K562 (cell line): ENCODE measurements around the gene ULBP1. TPM values are rescaled to one million over a fixed set of nuclear protein-coding genes. Genes with fewer than 3 reads are reported as not detected.
A peak's percentile ranks its signal among the peaks of the same experiment; 100 is the strongest.

Source experiments
- ARID1B ChIP-seq: fragments of 450-650 bp; IDR thresholded peaks from 2 replicates; pipeline ENCODE4 v1.6.1; 2016; ENCODE audit warnings: antibody characterized with exemption, mild to moderate bottlenecking, inconsistent platforms
- CCNT2 ChIP-seq: IDR thresholded peaks from 2 replicates; pipeline ENCODE4 v1.6.1; 2011; ENCODE audit warnings: borderline replicate concordance, low read depth, mild to moderate bottlenecking, moderate library complexity, mixed read lengths, low read length; ENCODE audit not compliant: insufficient read length; ENCODE audit errors: extremely low read depth
- CXXC5 ChIP-seq: fragments of 250-450 bp; sonication (Bioruptor Pico); IDR thresholded peaks from 2 replicates; pipeline ENCODE4 v1.8.0; 2022; ENCODE audit warnings: inconsistent platforms, mild to moderate bottlenecking, moderate library complexity
- NFYB ChIP-seq: IDR thresholded peaks from 2 replicates; pipeline ENCODE4 v1.6.1; 2011; ENCODE audit warnings: mild to moderate bottlenecking, moderate library complexity; ENCODE audit not compliant: insufficient read length; ENCODE audit errors: extremely low read depth
- PHB ChIP-seq: fragments of 250-450 bp; sonication (Bioruptor Pico); IDR thresholded peaks from 2 replicates; pipeline ENCODE4 v1.5.0; 2021
- RBFOX2 ChIP-seq: fragments of 200-400 bp; formaldehyde crosslinking; IDR thresholded peaks from 2 replicates; pipeline ENCODE4 v1.6.1; 2017; ENCODE audit warnings: low read depth, mild to moderate bottlenecking, low read length, moderate library complexity
- SIN3B ChIP-seq: fragments of 450-650 bp; IDR thresholded peaks from 2 replicates; pipeline ENCODE4 v1.6.1; 2017; ENCODE audit warnings: low read depth, mild to moderate bottlenecking, moderate library complexity
- SMAD2 ChIP-seq: fragments of 150-350 bp; IDR thresholded peaks from 2 replicates; pipeline ENCODE4 v1.6.1; 2014; ENCODE audit warnings: low read depth, mild to moderate bottlenecking, low read length
- SREBF1 ChIP-seq: fragments of 150-350 bp; IDR thresholded peaks from 2 replicates; pipeline ENCODE4 v1.6.1; 2014; ENCODE audit warnings: antibody characterized with exemption, low read depth, low read length, borderline replicate concordance
- THRAP3 ChIP-seq: fragments of 450-650 bp; IDR thresholded peaks from 2 replicates; pipeline ENCODE4 v1.6.1; 2016; ENCODE audit warnings: mild to moderate bottlenecking, inconsistent platforms, borderline replicate concordance
- ZNF766 ChIP-seq: fragments of 200-800 bp; sonication (Bioruptor generic); conservative IDR thresholded peaks from 2 replicates; pipeline ENCODE4 v1.6.1; 2016; ENCODE audit warnings: missing genetic modification characterization, missing compliant biosample characterization
- polyA plus RNA-seq, 8 experiments: library from polyadenylated mRNA; depleted of rRNA in 4 of 8; stranded (reverse) in 5 of 8; unstranded in 3 of 8; fragments of >200 nt; fragmentation: Nextera tagmentation in 2 of 8; fragmentation: Illumina TruSeq in 1 of 8; extraction: Ambion mirVana in 2 of 8; extraction: Trizol in 1 of 8; gene quantifications; 2 replicates each; pipeline versions ENCODE4 v1.2.1 to v1.2.3, GENCODE V29; 2011 to 2014; ENCODE audit warnings: inconsistent platforms in 1 of 8, missing spikeins in 1 of 8
- total RNA-seq, 7 experiments: library from RNA; depleted of rRNA in 6 of 7; stranded (reverse); fragments of >200 nt in 6 of 7; fragmentation: Illumina TruSeq in 2 of 7; extraction: Trizol in 2 of 7; gene quantifications; 2 replicates each; pipeline versions ENCODE4 v1.2.1 to v1.2.3, GENCODE V29; 2011 to 2021; ENCODE audit warnings: low replicate concordance in 1 of 7
- TF ChIP-seq, protein P1 (sequence below): fragments of 250-450 bp; sonication (Bioruptor Pico); IDR thresholded peaks from 2 replicates; pipeline ENCODE4 v1.4.0; 2020; ENCODE audit warnings: mild to moderate bottlenecking, moderate library complexity
- TF ChIP-seq, protein P2 (sequence below), 2 experiments: IDR thresholded peaks; 2 replicates each; pipeline ENCODE4 v1.6.1; 2011; ENCODE audit warnings: borderline replicate concordance in 1 of 2, control low read depth in 1 of 2, low read depth in 1 of 2, low read length in 1 of 2, mild to moderate bottlenecking in 1 of 2, mixed read lengths in 1 of 2, moderate library complexity in 1 of 2; ENCODE audit not compliant: insufficient read depth in 1 of 2, insufficient read length in 1 of 2, poor library complexity in 1 of 2, severe bottlenecking in 1 of 2; ENCODE audit errors: extremely low read depth in 1 of 2
- TF ChIP-seq, protein P3 (sequence below): fragments of 250-450 bp; sonication (Bioruptor Pico); IDR thresholded peaks from 2 replicates; pipeline ENCODE4 v1.4.0; 2020; ENCODE audit warnings: mild to moderate bottlenecking, moderate library complexity
- TF ChIP-seq, protein P4 (sequence below): sonication (generic); formaldehyde crosslinking; IDR thresholded peaks from 2 replicates; pipeline ENCODE4 v1.8.0; 2022; ENCODE audit warnings: mild to moderate bottlenecking, missing genetic modification reagents

The ULBP1 gene
- total and polyA plus RNA-seq, 9 of the 15 experiments (the other 6 are each of a cell fraction or from before 2014, with no cell fraction given), result 0.33 to 6.0 (median 2.5) TPM

DNA sequence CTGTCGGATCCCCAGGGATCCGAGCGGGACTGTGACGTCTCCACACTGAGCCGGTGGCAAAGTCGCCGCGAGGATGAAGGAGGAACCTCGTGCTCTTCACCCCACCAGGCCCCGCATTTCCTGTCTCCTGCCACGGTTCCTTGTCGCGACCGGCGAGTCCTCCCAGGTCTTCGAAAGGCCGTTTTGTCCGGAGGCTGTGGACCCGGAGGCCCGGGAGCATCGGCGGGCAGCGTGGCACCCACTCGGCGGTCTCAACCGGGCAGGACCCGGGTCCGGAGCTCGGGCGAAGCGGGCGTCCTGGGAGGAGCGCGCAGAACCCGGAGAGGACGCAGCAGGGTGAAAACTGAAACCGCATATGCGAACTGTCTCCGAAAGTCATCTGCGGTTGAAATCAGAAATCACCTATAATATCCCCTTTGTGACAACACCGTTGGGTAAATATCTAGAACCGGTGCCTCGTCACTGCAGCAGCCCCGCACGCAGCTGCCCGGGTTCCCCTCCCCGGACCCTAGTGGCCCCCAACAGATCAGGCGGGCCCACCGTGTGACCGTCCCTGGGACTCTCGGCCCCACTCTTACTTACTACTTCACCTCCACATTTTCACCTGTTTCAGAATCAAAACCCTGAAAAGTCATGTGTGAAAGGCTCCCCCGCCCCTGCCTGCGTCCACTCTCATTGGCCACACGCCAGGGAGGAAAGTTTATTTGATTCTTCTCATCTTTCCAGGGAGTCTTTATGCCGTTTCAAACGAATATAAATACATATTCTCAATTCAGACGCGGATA, 25.0 kb upstream of the ULBP1 start (continued):
- TF ChIP-seq, protein P1, sequence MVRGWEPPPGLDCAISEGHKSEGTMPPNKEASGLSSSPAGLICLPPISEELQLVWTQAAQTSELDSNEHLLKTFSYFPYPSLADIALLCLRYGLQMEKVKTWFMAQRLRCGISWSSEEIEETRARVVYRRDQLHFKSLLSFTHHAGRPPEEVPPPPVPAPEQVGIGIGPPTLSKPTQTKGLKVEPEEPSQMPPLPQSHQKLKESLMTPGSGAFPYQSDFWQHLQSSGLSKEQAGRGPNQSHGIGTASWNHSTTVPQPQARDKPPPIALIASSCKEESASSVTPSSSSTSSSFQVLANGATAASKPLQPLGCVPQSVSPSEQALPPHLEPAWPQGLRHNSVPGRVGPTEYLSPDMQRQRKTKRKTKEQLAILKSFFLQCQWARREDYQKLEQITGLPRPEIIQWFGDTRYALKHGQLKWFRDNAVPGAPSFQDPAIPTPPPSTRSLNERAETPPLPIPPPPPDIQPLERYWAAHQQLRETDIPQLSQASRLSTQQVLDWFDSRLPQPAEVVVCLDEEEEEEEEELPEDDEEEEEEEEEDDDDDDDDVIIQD (CRISPR knock-in tag), result no peak
- no peak for TF ChIP-seq CCNT2
- TF ChIP-seq ZNF766 (CRISPR knock-in tag), result no peak
- TF ChIP-seq, protein P2, sequence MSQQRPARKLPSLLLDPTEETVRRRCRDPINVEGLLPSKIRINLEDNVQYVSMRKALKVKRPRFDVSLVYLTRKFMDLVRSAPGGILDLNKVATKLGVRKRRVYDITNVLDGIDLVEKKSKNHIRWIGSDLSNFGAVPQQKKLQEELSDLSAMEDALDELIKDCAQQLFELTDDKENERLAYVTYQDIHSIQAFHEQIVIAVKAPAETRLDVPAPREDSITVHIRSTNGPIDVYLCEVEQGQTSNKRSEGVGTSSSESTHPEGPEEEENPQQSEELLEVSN (IDR thresholded peaks at IDR 0.05; ENCODE audit: borderline replicate concordance in 1 of 2, extremely low read depth in 1 of 2, insufficient read depth in 1 of 2, insufficient read length in 1 of 2, low read depth in 1 of 2, low read length in 1 of 2, poor library complexity in 1 of 2, severe bottlenecking in 1 of 2), result peak; percentile 33 to 71
- 0 out of 2 replicates have a peak, but pooled peaks have one; percentile 64 for TF ChIP-seq PHB (CRISPR knock-in tag)
- TF ChIP-seq, protein P3, sequence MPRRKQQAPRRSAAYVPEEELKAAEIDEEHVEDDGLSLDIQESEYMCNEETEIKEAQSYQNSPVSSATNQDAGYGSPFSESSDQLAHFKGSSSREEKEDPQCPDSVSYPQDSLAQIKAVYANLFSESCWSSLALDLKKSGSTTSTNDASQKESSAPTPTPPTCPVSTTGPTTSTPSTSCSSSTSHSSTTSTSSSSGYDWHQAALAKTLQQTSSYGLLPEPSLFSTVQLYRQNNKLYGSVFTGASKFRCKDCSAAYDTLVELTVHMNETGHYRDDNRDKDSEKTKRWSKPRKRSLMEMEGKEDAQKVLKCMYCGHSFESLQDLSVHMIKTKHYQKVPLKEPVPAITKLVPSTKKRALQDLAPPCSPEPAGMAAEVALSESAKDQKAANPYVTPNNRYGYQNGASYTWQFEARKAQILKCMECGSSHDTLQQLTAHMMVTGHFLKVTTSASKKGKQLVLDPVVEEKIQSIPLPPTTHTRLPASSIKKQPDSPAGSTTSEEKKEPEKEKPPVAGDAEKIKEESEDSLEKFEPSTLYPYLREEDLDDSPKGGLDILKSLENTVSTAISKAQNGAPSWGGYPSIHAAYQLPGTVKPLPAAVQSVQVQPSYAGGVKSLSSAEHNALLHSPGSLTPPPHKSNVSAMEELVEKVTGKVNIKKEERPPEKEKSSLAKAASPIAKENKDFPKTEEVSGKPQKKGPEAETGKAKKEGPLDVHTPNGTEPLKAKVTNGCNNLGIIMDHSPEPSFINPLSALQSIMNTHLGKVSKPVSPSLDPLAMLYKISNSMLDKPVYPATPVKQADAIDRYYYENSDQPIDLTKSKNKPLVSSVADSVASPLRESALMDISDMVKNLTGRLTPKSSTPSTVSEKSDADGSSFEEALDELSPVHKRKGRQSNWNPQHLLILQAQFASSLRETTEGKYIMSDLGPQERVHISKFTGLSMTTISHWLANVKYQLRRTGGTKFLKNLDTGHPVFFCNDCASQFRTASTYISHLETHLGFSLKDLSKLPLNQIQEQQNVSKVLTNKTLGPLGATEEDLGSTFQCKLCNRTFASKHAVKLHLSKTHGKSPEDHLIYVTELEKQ (CRISPR knock-in tag), result no peak
- no peak for TF ChIP-seq ARID1B
- TF ChIP-seq SMAD2, result no peak
- TF ChIP-seq THRAP3, result no peak
- TF ChIP-seq CXXC5 (CRISPR knock-in tag), result peak; percentile 35; the same call in 1 of the 2 replicates
- TF ChIP-seq NFYB, result no peak
- peak; percentile 31; the same call in 1 of the 2 replicates for TF ChIP-seq RBFOX2
- no peak for TF ChIP-seq SREBF1
- TF ChIP-seq SIN3B, result no peak
- TF ChIP-seq, protein P4, sequence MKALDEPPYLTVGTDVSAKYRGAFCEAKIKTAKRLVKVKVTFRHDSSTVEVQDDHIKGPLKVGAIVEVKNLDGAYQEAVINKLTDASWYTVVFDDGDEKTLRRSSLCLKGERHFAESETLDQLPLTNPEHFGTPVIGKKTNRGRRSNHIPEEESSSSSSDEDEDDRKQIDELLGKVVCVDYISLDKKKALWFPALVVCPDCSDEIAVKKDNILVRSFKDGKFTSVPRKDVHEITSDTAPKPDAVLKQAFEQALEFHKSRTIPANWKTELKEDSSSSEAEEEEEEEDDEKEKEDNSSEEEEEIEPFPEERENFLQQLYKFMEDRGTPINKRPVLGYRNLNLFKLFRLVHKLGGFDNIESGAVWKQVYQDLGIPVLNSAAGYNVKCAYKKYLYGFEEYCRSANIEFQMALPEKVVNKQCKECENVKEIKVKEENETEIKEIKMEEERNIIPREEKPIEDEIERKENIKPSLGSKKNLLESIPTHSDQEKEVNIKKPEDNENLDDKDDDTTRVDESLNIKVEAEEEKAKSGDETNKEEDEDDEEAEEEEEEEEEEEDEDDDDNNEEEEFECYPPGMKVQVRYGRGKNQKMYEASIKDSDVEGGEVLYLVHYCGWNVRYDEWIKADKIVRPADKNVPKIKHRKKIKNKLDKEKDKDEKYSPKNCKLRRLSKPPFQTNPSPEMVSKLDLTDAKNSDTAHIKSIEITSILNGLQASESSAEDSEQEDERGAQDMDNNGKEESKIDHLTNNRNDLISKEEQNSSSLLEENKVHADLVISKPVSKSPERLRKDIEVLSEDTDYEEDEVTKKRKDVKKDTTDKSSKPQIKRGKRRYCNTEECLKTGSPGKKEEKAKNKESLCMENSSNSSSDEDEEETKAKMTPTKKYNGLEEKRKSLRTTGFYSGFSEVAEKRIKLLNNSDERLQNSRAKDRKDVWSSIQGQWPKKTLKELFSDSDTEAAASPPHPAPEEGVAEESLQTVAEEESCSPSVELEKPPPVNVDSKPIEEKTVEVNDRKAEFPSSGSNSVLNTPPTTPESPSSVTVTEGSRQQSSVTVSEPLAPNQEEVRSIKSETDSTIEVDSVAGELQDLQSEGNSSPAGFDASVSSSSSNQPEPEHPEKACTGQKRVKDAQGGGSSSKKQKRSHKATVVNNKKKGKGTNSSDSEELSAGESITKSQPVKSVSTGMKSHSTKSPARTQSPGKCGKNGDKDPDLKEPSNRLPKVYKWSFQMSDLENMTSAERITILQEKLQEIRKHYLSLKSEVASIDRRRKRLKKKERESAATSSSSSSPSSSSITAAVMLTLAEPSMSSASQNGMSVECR (CRISPR knock-in tag), result no peak
